Ascending aorta (tissue), 2 donors: ENCODE data around the gene PERCC1. TPM values are rescaled to one million over a fixed set of nuclear protein-coding genes. Genes with fewer than 3 reads are reported as not detected.

ENCODE experiments used
- DNase-seq, 2 donors: peaks; one replicate each; pipeline ENCODE4 v3.0.0-alpha.2; 2019; ENCODE audit warnings: low spot score in 2 of 2
- H3K27ac ChIP-seq, 2 donors: fragments of 200-600 bp; sonication (generic); one replicate each; pipeline ENCODE4 v1.5.1; 2016 to 2017; ENCODE audit warnings: mild to moderate bottlenecking in 1 of 2
- H3K27me3 ChIP-seq: fragments of 200-600 bp; sonication (generic); one replicate; pipeline ENCODE4 v1.5.1; 2017
- H3K36me3 ChIP-seq, 2 donors: fragments of 200-600 bp; sonication (generic); one replicate each; pipeline ENCODE4 v1.5.1; 2016
- H3K4me1 ChIP-seq, 2 donors: fragments of 200-600 bp; sonication (generic); one replicate each; pipeline ENCODE4 v1.5.1; 2016 to 2017; ENCODE audit warnings: mild to moderate bottlenecking in 1 of 2
- H3K4me3 ChIP-seq, 2 donors: fragments of 200-600 bp; sonication (generic); one replicate each; pipeline ENCODE4 v1.5.1; 2016 to 2017; ENCODE audit warnings: mild to moderate bottlenecking in 1 of 2
- H3K9me3 ChIP-seq, 2 donors: fragments of 200-600 bp; sonication (generic); one replicate each; pipeline ENCODE4 v1.5.1; 2016
- CTCF ChIP-seq, 3 experiments: fragments of 200-600 bp in 2 of 3; fragments of 450-650 bp in 1 of 3; sonication (generic) in 2 of 3; IDR thresholded peaks; one replicate each; pipeline ENCODE4 v1.5.1; 2016 to 2019; ENCODE audit warnings: antibody characterized with exemption in 3 of 3, mild to moderate bottlenecking in 1 of 3, moderate library complexity in 1 of 3
- intact Hi-C: fragments of 100-400 bp; cut with DNase I; formaldehyde crosslinking; loops from one replicate; pipeline ENCODE4 v1.15.1; 2023
- total RNA-seq: library from RNA; depleted of rRNA; stranded (reverse); fragments of >200 nt; gene quantifications from one replicate; pipeline ENCODE4 v1.1.0, GENCODE V29; 2016

Gene PERCC1
- total RNA-seq, 1 donor from 2014 or later, result not detected

- no peak overlapping the region for H3K27ac ChIP-seq
- H3K4me1 ChIP-seq, result no peaks in the 10 kb centered on the region
- no peak for TF ChIP-seq CTCF (IDR thresholded peaks at IDR 0.05)
- no peak overlapping the region for H3K4me3 ChIP-seq
- intact Hi-C loops, result no loop called here
- no peaks in the 10 kb centered on the region for H3K36me3 ChIP-seq
- H3K9me3 ChIP-seq, result no peaks in the 10 kb centered on the region
- no peaks in the 10 kb centered on the region for H3K27me3 ChIP-seq
- no peak for DNase-seq
Measured at GRCh38 chr16:1428511-1428910, 2.4 kb upstream of the PERCC1 start.

GRCh38 chr16:1429012-1429411 is 1.9 kb upstream of the PERCC1 start:
- no peak for TF ChIP-seq CTCF (IDR thresholded peaks at IDR 0.05)
- Histone ChIP-seq H3K27ac (no peak overlapping the region), H3K9me3 (no peaks in the 10 kb centered on the region), H3K4me3 (no peak overlapping the region), H3K4me1 (no peaks in the 10 kb centered on the region), H3K27me3 (no peaks in the 10 kb centered on the region), H3K36me3 (no peaks in the 10 kb centered on the region)
- intact Hi-C loops, result no loop called here
- DNase-seq, result no peak

- Histone ChIP-seq H3K27me3 (no peaks in the 10 kb centered on the region), H3K9me3 (no peaks in the 10 kb centered on the region), H3K4me3 (no peak overlapping the region), H3K27ac (no peak overlapping the region), H3K36me3 (no peaks in the 10 kb centered on the region), H3K4me1 (no peaks in the 10 kb centered on the region)
- intact Hi-C loops, result no loop called here
- DNase-seq, result no peak
- no peak for TF ChIP-seq CTCF (IDR thresholded peaks at IDR 0.05)
Measured at GRCh38 chr16:1429631-1430030, 1.2 kb upstream of the PERCC1 start.

GRCh38 chr16:1430214-1430758 is 592 bp upstream of the PERCC1 start:
- Histone ChIP-seq H3K27me3 (no peaks in the 10 kb centered on the region), H3K36me3 (no peaks in the 10 kb centered on the region), H3K4me3 (no peak overlapping the region), H3K9me3 (no peaks in the 10 kb centered on the region), H3K27ac (no peak overlapping the region), H3K4me1 (no peaks in the 10 kb centered on the region)
- no peak for DNase-seq
- intact Hi-C loops, result no loop called here
- no peak for TF ChIP-seq CTCF (IDR thresholded peaks at IDR 0.05)

GRCh38 chr16:1431497-1432270 is 806 bp downstream of the PERCC1 start:
- H3K27me3 ChIP-seq, result no peaks in the 10 kb centered on the region
- H3K27ac ChIP-seq, result no peak overlapping the region
- H3K9me3 ChIP-seq, result no peaks in the 10 kb centered on the region
- intact Hi-C loops, result no loop called here
- no peak for TF ChIP-seq CTCF (IDR thresholded peaks at IDR 0.05)
- H3K36me3 ChIP-seq, result no peaks in the 10 kb centered on the region
- no peaks in the 10 kb centered on the region for H3K4me1 ChIP-seq
- H3K4me3 ChIP-seq, result no peak overlapping the region
- no peak for DNase-seq
